GM12865 (cell line): ENCODE data around the gene AREL1.

Experiments used
- DNase-seq: peaks from one replicate; pipeline ENCODE4 v3.0.0; 2010; ENCODE audit warnings: low read depth
- H3K4me3 ChIP-seq: 2 replicates; pipeline ENCODE4 v1.5.1; 2011; ENCODE audit warnings: mild to moderate bottlenecking, low read depth, low read length, control low read depth
- TF ChIP-seq, protein P1 (sequence below): IDR thresholded peaks from 2 replicates; pipeline ENCODE4 v1.5.1; 2011; ENCODE audit warnings: low read length, control low read depth, low read depth, inconsistent platforms; ENCODE audit not compliant: insufficient read depth; ENCODE audit errors: missing control alignments

The AREL1 gene

DNA sequence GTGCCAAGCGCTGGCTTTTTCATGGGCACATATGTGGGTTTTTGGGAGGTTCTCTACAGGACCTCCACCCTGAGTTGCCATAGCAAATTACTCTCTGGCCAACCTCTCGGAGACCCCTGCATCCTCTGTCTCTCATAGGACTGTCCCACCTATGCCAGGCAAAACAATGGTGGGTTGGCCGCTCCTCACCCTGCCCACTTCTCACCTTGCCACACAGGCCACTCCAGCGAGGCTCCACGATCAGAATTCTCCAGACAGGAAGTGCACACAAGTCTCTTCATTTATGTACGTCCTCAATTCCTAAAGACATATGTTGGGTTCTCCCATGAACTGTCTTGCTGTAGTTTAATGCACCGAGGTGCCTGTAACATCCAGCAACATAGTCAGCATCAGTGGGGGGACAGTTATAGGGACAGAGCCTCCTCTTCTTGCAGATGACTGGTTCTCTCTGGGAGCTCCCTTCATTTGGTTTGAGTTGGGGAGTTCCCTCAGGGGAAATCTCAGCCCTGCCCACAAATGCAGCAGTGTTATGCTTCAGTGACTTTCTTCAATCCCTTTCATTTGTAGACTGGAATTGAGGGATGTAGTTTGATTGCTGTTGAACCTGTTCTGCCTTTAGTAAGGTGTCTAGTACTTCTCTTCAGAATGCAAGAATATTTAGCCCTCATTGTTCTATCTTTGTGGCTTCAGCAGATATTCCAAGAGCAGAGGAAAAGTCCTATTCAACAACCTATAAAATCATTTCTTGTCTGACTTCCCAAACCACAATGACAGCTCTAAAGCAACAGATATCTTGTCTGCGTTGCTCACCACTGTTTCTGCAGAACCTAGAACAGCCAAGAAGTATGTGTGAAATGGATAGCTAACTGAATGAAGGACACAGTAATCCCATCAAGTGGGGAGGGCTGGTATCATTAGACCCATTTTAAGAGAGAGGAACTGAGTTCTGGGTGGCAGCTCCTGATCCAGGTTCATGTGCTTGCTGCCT is 98.1 kb downstream of the AREL1 start:
- H3K4me3 ChIP-seq: no peak overlapping the region
- TF ChIP-seq, protein P1, sequence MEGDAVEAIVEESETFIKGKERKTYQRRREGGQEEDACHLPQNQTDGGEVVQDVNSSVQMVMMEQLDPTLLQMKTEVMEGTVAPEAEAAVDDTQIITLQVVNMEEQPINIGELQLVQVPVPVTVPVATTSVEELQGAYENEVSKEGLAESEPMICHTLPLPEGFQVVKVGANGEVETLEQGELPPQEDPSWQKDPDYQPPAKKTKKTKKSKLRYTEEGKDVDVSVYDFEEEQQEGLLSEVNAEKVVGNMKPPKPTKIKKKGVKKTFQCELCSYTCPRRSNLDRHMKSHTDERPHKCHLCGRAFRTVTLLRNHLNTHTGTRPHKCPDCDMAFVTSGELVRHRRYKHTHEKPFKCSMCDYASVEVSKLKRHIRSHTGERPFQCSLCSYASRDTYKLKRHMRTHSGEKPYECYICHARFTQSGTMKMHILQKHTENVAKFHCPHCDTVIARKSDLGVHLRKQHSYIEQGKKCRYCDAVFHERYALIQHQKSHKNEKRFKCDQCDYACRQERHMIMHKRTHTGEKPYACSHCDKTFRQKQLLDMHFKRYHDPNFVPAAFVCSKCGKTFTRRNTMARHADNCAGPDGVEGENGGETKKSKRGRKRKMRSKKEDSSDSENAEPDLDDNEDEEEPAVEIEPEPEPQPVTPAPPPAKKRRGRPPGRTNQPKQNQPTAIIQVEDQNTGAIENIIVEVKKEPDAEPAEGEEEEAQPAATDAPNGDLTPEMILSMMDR: no peak
- peak; percentile 50 for DNase-seq

DNA sequence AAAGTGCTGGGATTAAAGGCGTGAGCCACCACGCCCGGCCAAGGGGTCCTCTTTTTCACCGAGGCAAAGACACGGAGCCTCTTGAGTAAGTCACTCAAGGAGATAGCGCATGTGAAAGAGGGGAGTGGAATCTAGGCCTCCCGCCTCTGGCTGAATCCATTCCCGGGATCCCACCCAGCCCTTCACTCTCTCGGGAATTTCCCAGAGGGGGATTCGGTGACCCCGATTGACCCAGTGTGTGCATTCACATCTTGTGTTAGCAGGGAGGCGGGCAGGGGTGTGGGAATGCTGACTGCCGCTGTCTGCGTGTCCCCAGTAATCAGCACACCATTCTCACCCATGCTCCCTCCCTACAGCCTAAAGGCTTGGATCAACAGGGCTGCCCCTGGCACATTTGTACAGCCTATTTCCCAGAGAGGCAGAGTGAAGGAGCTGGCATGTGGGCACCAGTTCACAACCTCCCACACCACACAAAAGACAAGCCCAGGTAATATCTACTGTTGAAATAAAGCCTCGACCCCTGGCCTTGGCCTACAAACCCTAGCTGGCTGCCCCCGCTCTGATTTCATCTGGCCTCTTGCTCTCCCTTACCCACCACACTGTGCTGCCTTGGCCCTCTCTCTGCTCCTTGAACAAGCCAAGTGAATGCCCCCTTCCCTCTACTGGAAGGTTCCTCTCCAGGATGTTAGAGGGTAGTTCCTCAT is 99.5 kb downstream of the AREL1 start:
- H3K4me3 ChIP-seq: no peak overlapping the region
- TF ChIP-seq, protein P1: no peak
- no peak for DNase-seq

DNA sequence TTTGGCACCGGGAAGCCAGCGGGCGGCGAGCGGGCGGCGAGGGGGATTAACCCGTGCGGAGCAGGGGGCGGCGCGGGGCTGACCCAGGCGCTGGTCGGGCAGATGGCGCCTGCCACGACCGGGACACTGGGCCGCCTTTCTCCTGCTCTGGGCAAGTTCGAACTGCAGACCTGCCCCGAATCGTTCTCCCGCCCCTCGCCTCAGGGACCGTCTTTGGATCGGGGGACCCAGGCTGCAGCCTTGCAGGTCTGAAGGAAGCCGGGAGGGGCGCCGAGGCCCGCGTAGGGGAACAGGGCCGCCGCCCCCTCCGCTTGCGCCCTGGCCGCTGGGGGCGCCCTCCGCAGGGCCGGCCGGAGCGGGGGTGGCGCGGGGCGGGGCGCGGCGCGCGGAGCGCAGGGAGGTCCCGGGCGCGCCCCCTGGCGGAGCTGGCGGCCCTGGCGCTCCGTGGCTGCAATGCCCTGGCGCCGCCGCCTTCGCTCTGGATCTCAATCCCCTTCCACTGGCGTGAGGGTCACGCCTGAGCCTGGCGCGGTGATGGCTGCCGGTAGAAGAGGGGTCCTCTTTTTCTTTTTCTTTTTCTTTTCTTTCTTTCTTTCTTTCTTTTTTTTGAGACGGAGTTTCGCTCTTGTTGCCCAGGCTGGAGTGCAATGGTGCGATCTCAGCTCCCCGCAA is 100.4 kb downstream of the AREL1 start:
- TF ChIP-seq, protein P1: peak; percentile 66
- peak; percentile 83 for DNase-seq

DNA sequence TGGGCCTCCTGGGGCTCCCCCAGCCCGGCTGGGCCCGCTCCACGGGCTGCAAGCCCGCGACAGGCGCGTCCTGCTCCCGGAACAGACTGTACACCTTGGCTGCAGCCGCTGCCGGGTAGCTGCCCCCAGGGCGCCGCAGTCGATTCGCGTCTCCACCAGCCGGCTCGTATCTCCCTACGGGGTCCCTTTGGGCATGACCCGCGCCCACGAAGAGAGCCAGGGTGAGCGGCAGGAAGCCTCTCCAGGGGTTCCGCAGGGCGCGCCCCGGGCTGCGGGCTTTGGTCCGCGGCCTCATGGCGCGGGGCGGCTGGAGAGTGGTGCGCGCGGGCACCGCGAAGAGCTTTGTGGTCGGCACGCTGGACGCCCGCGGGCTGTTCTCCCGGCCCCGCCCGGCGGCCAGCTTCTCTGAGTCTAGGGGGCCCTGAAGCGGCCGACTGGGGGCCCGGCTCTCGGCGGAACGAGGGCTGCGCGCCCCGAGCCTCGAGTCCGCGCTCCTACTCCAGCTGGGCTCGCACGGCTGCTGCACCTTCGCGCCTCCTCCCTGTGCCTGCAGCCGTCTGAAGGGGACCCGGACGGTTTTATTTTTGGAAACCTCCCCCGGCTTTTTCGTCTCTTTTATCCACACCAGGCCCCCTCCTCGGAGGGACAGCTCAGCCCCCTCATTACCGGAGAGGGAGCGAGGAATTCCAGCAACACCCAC is 101.1 kb downstream of the AREL1 start, which contains the start of gene LTBP2:
TSS of gene LTBP2 (minus strand) at position 588 of the 700 bp plus-strand sequence. CDS start at position 295, 293 bp downstream.
- H3K4me3 ChIP-seq: peak within 1 kb of the TSS; percentile 56
- DNase-seq: no peak
- TF ChIP-seq, protein P1: no peak

More for the DNA sequence above, 100.4 kb downstream of the AREL1 start:
- peak overlapping the region; percentile 56 for H3K4me3 ChIP-seq
